Upper lobe of right lung (tissue), 1 donor: ENCODE results near the gene ABHD18. TPM values are rescaled to one million over a fixed set of nuclear protein-coding genes. Genes with fewer than 3 reads are reported as not detected.

Experiments
- ATAC-seq: fragments of 200-7000 bp; cut with Tn5 transposase; one replicate; pipeline ENCODE4 v1.9.1; 2020; ENCODE audit warnings: mild to moderate bottlenecking, moderate library complexity
- DNase-seq: peaks from one replicate; pipeline ENCODE4 v3.0.0-alpha.2; 2020
- H3K27ac ChIP-seq: fragments of 200-600 bp; one replicate; pipeline ENCODE4 v1.8.0; 2022
- H3K27me3 ChIP-seq: fragments of 200-600 bp; one replicate; pipeline ENCODE4 v1.8.0; 2022; ENCODE audit warnings: mild to moderate bottlenecking
- H3K36me3 ChIP-seq: fragments of 200-600 bp; one replicate; pipeline ENCODE4 v1.8.0; 2022
- H3K4me1 ChIP-seq: fragments of 200-600 bp; one replicate; pipeline ENCODE4 v1.8.0; 2022
- H3K4me3 ChIP-seq: fragments of 200-600 bp; one replicate; pipeline ENCODE4 v1.8.0; 2022; ENCODE audit warnings: mild to moderate bottlenecking
- H3K9me3 ChIP-seq: fragments of 200-600 bp; one replicate; pipeline ENCODE4 v1.8.0; 2022
- CTCF ChIP-seq: fragments of 200-600 bp; IDR thresholded peaks from one replicate; pipeline ENCODE4 v1.8.0; 2022; ENCODE audit warnings: antibody characterized with exemption
- intact Hi-C: fragments of 100-400 bp; cut with DNase I; formaldehyde crosslinking; loops from one replicate; pipeline ENCODE4 v1.11.0; 2022
- total RNA-seq: library from RNA; stranded (reverse); fragmentation: NEBNext Ultra II Directional; extraction: Animal tissue kit (Norgen Biotek cat#: 25700); gene quantifications from one replicate; pipeline ENCODE4 v1.2.1, GENCODE V29; 2021
- donor health status: DM: no; HTN: yes; CAD: no; lungs with severe emphysema.

ABHD18 gene
- total RNA-seq, 1 donor from 2014 or later, result 14.4 TPM

GRCh38 chr4:128076464-128076863 lies 111.3 kb downstream of the ABHD18 start:
- no peaks in the 10 kb centered on the region for H3K27me3 ChIP-seq
- intact Hi-C loops, result no loop called here

More at GRCh38 chr4:128076464-128076863, 111.3 kb downstream of the ABHD18 start:
- no peaks in the 10 kb centered on the region for H3K4me1 ChIP-seq
- TF ChIP-seq CTCF, result no peak
- DNase-seq (no peak), ATAC-seq (no peak)
- H3K36me3 ChIP-seq, result peaks cover 33% of the 10 kb centered on the region
- no peak overlapping the region for H3K4me3 ChIP-seq
- H3K27ac ChIP-seq, result no peak overlapping the region
- H3K9me3 ChIP-seq, result no peaks in the 10 kb centered on the region

Other genes with a start within 250 kb of the ABHD18 start
- gene SLC25A31, start 235.0 kb upstream of the ABHD18 start, total RNA-seq, result not detected
- gene HSPA4L, start 183.1 kb upstream of the ABHD18 start, total RNA-seq, result 5.7 TPM
- gene PLK4, start 84.5 kb upstream of the ABHD18 start, total RNA-seq, result 0.69 TPM
- 27.8 TPM for gene MFSD8, start 233 bp upstream of the ABHD18 start, total RNA-seq
- 16.8 TPM for gene LARP1B, start 95.9 kb downstream of the ABHD18 start, total RNA-seq